Stimulated activated CD8-positive, alpha-beta memory T cell treated with anti-CD3 and anti-CD28 coated beads, Interleukin-4, amount 100 ng/mL, for 48 hours (primary cell): Measurements from ENCODE around the gene LARP4B.
A peak's percentile ranks its signal among the peaks of the same experiment; 100 is the strongest.
"Not testable (repeated sequence)": the region's sequence is repeated elsewhere in the genome, so short reads cannot be mapped to it uniquely, and the experiment has no call there.

Source experiments
- DNase-seq: peaks from one replicate; pipeline ENCODE4 v3.0.0-alpha.2; 2020

LARP4B gene

DNA sequence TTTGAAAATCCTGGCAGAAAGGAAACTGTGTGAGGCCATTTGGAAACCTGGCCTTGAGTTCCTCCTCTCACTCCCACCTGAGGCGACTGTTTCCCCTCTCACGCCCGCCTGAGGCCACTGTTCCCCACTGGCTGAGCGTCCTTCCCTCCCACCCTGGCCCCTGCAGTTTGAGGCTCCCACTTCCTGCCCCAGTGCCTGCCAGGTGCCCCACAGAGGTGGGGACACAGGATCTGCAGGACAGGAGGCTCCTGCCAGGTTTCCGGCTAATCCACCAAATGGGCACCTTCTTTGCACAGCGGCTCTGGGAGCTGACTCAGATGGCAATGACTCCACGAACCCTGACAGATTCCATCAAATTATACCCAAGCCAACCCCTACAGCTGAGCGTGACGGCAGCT, 24.3 kb upstream of the LARP4B start:
- DNase-seq = no peak

DNA sequence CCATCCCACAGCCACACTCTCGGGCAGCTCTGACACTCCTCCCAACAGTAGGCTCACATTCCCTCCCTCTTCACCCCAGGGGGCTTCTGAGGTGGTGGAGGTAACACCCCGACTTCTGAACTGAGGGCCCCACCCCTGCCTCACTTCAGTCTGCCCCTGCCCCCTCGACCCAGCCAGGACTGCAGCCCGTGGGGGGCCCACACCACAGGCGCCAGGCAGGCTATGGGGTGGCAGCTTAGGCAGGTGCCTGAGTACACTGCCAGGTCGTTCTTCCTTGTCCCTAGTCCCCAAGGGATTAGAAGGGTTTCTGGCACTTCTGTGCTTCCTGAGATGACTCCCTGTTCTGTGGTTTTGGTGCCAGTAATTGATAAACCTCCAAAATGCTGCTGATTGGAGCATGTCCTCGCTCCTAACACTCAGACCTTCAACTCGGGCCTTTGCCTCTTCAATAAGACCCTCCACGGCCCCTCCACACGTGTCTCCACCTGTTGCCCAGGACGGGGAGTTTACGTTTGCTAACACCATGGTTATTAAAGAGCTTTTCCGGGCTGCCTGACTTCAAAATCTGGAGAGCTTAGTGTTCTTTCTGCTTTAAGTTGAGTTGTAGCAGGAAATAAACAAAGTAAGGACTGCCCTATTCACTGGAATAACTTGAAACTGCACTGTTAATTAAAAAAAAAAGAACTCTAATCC, 23.8 kb upstream of the LARP4B start:
- DNase-seq = no peak

DNA sequence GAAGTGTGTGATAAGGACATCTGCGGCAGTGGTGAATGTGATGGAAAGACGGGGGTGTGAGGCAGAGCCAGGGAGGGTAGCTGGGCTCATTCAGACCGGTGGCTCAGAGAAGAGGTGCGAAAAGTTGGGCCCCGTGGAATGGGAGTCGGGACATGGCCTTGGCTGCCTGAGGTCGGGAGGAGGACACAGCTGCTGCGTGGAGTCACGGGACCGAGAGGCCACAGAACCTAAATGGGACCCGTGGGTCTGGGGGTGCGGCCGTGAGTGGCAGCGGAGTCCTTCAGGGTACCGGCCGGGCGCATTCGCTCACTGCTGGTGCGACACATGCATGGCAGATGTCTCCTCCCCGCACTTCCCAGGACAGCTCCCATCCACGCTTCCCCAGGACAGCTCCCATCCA, 22.9 kb upstream of the LARP4B start:
- DNase-seq = no peak

DNA sequence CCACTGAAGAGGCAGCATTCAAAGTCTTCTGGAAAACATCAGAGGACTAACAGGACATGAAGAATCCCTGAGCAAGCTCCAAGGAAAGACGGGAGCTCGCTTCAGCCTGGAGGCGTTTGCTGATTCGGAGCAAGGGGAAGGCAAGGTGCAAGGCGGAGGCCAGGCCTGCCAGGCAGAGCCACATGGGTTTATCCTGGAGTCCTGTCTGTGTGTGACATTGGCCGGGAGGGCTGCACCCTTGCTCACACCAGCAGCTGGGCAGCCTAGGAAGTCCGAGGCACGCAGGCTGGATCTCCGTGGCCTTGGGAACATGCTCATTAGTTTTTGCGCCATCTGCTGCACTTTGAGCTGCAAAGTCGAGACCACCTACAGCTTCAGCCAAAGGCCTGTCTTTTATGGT, 22.3 kb upstream of the LARP4B start:
- DNase-seq = no peak

DNA sequence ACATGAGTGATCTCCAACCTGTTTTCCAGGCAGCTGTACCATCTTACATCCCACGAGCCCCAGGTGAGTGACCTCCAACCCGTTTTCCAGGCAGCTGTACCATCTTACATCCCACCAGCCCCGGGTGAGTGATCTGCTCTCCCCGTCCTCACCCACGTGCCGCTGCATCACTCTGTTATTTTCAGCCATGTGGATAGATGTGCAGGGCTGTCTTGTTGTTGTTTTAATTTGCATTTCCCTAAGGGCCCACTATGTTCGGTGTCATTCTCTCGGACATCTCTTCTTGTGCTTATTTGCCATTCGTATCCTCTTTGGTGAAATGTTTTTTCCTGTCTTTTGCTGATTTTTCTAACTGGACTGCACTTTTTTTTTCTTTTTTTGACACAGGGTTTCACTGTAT, 17.9 kb upstream of the LARP4B start:
- DNase-seq = no peak

DNA sequence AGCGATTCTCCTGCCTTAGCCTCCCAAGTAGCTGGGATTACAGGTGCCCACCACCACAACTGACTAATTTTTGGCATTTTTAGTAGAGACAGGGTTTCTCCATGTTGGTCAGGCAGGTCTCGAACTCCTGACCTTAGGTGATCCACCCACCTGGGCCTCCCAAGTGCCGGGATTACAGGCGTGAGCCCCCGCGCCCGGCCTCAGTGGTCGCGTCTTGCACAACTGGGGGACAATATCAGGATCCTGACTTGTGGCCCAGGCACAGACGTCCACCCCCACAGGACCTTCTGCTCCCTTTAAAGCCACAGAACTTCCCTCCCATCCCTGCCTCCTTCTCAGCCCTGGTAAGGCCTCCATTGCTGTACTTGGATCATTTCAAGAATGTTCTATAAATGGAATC, 16.8 kb upstream of the LARP4B start:
- DNase-seq = no peak

DNA sequence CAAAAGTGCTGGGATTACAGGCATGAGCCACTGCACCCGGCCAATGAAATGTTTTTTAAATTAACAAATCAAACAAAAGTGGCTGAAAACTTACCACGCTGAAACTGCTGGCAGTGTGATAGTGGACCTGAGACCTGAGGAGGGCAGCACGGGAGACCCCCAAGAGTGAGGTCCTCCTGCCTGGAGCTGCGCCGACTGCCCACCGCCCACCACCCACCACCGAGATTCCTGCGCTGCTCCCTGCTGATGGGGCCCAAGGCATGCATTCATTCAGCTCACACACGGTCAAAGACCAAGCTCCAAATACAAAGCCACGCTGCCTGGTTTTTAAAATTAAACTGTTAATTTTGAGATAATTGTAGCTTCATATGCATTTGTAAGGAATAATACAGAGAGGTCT, 16.4 kb upstream of the LARP4B start:
- no peak for DNase-seq

DNA sequence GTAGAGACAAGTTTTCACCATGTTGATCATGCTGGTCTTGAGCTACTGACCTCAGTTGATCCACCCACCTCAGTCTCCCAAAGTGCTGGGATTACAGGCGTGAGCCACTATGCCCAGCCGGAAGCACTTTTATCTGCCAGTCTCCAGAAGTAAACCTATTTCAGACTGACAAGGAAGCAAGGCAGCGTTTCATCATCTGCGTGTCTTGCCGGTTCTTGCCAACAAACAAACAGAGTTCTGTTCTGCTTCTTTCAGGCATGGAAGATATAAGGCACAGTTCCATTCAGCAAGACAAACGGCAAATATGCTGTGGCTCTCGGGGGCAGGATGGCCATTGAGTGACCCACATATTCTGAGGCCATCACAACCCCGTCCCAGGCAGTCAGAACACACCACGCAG, 15.5 kb upstream of the LARP4B start:
- DNase-seq = no peak

DNA sequence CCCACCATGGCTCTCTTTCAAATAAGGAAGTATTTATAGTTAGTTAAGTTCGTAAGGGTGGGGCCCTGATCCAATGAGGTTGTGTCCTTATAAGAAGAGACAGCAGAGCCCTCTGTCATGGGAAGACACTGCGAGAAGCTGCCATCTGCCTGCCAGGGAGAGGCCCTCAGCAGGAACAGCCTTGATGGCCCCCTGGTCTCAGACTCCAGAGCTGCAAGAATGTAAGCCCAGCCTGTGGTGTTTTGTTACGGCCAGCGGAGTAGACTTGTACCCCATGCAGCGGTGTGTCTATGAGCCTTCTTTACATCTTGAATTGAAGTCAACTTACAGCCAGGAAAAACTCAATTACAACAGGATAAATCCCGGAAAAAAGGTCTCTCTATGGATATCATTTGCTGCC, 14.3 kb upstream of the LARP4B start:
- no peak for DNase-seq

DNA sequence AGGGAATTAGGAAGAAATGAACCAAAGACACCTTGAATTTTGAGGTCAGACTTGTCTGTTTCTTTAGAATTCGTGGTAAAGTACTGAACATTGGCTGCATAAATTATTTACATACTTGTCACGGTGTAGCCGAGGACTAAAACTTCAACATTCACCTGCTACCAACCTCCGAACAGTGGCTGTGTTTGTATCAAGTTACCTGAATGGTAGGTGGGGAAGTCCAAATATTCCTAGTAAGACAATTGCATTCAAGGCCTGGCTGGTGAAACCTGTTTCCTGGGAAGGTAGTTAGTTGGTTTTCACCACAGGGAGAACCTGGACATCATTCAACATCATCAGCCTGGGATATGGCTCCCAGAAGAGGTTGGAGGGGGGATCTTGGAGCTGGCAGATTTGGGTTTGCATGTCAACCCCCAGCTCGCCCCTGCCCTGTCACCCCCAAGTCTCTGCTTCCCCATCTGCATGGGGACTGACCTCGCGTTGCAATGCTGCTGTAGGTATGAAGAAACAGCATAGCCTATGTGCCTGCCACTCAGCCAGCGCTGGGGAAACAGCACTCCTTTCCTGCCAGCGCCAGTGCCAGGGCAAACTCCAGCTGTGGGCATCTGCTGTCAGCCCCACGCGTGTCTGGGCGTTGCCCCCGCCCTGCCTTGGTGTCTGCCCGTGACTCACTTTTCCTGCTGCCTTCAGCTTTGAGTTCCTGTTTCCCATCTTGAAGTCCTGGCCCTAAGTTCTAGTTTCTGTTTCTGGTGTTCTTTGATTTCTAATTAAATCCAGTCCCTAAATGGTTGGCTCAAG, 12.7 kb upstream of the LARP4B start:
- DNase-seq = no peak

DNA sequence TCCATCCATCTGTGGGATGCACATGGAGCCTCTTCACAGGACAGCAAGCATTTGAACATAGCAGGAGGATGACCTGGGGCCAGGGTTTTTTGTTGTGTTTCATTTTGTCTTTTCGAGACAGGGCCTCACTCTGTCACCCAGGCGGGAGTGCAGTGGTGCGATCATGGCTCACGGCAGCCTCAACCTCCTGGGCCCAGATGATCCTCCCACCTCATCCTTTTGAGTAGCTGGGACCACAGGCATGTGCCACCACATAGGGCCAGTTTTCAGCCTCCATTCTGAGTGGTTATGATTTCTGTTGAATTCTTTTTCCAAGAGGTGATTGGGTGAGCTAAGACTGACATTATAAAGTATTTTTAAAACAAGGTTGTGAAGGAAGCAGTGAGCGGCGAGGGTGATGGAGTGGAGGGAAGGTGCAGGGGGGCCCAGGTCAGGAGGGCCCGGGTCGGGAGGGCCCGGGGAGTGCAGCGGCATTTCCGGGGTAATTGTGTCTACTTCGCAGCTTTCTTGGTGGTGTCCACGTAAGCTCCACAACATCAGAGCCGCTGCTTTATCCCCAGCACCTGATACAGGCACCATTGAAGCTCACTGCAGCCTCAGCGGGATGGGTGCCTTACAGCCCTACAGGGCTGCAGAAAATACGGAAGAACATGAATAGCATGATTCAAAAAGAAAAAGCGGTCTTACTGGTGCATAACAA, 12.0 kb upstream of the LARP4B start:
- no peak for DNase-seq

DNA sequence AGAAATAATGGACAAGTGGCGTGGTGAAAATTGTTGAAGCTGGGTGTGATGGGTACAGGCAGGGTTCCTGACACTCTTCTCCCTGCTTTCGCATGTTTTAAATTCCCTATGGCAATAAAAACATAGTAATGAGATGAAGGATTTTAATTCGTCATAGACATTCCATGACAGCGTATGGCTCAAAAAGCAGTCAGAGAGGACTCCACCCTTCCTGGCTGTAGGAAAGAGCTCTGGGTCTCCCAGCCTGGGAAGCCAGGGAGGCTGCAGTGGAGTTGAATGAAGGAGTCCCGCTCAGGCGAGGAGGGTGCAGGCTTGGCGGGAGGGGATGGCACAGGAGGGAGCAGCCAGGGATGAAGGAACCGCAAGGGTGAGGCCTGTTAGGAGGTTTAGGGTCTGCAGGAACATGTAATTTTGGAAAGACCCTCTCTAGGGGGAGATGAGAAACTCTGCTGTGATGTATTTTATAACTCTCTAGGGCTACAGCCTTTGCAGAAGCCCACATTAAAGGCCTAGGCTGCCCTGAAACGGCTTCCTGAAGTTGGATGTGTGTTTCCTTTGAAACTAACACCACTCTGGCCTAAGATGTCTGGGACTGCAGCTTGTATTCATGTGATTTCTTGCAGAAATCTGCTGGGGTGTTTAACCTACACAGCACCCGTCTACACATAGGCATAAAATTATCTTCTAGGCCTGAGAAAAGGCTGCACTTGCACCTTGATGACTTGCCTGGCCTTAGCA, 7.6 kb upstream of the LARP4B start:
- DNase-seq = no peak

DNA sequence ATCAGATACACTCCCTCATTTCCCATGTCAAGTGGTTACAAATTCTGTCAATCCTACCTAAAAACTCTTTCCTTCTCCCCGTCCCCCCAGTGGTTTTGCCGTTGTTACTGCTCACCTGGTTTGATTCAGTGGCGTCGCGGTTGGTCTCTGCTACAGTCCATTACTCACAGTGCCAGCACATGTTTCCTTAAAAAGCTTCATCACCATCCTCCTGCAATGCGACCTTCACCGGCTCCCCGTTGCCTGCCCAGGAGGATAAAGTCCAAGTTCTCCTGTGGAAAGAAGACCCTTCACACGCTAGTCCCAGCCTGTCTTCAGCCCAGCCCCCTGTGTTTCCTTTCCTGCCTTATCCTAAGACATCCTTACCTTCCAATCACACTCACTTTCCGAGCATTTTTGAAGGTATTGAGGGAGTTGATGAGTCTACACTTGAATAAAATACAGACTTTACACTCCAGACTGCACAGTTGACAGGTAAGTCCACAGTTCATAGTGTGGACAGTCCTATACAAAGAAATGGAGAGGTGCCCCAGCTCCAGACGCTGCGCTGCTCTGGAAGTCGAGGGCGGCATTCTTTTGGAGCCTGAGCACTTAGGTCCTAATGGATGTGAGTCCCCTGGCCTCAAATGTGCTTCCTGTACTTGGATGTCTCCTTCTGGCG, 3.4 kb upstream of the LARP4B start:
- DNase-seq = no peak

DNA sequence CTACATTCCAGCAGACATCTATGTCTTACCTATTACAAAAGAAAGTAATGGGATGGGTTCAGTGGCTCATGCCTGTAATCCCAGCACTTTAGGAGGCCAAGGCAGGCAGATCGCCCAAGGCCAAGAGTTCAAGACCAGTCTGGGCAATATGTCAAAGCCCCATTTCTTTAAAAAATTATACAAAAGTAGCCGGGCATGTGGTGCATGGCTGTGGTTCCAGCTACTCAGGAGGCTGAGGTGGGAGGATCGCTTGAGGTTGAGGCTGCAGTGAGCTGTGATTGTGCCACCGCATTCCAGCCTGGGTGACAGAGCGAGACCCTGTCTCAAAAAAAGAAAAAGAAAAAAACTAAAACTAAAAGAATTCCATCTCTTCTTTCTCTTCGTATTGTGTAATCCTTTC, 2.7 kb upstream of the LARP4B start:
- not testable (repeated sequence) for DNase-seq

DNA sequence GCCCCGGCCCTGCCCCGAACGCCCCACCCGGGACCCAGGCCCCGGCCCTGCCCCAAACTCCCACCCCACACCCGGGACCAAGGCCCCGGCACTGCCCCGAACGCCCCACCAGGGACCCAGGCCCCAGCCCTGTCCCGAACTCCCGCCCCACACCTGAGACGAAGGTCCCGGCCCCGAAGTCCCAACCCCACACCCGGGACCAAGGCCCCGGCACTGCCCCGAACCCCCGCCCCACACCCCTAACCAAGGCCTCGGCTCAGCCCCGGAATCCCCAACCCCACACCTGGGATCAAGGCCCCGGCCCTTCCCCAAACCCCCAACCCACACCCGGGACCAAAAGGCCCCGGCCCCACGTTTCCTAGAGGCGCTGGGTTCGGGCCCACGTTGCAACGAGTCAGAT, 1.1 kb upstream of the LARP4B start:
- no peak for DNase-seq

DNA sequence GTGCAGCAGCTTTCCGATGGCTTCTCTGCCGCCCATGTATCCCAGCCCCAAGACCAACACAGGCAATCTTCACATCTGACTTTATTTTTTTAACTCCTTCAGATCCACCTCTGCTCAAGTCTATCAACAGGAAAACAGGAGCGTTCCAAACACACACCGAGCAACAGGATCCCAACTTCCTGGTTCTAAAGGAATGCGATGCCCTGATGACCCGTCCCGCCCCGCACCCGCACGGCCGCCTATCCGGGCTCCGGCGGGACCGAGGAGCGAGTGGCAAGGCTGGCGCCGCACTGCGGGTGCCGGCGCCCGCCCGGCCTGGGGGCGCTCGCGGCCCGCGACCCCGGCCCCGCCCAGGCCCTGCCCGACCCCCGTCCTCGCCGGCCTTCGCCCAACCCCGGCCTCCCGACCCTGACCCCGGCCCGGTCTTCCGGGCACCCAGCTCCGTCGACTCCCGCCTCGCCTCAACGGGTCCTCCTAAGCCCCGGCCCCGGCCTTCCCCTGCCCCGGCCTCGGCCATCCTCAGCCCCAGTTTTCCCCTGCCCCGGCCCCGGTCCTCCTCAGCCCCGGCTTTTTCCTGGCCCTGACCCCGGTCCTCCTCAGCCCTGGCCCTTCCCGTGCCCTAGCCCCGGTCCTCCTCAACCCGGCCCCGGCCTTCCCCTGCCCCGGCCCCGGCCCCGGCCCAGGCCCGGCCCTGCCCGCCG, 730 bp downstream of the LARP4B start:
- peak; percentile 41 for DNase-seq

DNA sequence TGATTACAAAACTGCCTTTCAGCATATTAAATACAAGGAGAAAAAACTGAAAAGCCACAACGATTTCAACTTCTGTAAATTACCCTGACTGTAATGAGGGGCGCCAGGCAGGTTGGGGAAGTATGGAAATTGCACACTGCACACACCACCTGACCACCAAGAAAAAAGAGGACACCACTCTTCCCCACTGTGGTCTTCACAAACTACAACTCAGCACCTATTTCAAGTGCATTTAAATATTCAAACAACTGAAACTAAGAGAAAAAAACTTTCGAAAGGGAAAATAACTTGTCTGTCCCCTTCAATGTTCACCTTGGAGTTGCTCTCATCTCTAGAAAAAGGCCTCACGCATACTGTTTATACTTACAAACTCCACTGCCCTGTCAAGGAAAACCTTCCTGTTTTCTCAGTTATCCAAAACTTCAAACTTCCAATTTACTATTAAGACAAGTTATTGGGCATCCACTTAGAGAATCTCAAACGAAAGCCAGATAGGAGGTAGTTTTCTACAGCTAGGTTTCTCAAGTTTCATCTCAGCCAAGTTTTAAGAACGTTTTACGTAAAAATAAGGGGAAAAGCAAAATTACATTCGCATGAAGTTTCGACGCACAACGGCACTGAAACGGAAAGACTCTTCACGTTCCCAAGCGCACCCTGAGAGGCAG, 1.4 kb downstream of the LARP4B start:
- peak; percentile 29 for DNase-seq

DNA sequence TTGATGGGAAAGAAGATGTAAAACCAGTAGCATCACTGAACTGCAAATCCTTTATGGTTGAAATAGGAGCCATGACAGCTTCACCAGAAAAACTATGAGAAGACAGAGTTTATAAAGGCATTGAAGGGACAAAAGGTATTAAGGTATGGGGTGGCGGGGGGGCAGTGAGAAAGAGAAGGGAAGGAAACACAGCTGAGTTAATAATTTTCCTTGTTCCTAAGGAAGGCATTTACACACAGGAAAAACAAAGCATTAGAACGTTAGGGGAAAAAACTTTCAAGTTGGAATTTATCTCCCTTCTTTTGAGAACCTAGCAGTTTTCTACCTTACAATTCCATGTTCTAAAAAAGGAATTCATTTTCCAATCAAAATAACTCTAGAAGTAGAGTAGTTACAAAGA, 4.4 kb downstream of the LARP4B start:
- no peak for DNase-seq

DNA sequence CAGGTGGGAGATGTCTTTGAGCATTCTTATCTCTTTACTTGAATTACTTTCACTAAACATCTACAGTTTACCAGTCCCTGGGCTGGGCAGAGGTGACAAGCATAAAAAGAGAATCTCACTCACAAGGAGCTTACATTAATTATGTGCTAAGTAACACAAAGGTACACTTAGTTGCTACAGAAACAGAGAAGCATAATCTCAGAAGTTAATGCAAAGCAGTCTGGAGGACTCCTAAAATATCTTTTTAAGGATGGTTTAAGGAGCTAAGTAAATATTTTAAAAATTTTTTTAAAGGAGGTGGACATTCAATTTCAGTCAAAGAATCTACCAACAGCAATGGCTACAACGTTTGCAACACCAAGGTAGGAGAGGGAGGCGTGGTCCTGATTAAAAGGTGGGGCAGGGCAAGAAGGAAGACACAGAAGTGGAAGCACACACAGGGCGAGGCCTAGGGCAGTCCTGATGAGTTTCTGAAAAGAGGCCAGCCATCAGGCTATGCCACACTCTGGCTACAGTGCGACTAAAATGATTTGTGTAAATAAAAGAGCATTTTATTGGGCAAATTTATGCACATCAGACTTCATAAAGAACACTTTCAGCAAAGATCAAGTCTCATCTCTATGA, 5.3 kb downstream of the LARP4B start:
- DNase-seq = peak; percentile 17

DNA sequence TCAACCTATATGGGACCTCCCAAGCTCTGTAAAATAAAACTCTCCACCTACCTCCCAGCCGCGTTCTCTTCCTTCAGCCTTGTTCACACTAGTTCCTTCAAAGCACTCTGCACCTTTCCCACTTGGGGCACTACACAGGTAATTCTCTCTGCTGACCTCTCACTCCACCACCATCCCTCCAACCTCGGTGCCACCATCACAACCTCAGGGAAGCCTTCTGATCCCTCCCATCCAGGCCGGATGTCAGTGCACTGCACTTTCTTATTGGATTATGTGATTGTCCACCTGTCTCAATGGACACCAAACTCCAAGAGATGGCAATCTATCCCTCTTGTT, 7.0 kb downstream of the LARP4B start:
- no peak for DNase-seq

DNA sequence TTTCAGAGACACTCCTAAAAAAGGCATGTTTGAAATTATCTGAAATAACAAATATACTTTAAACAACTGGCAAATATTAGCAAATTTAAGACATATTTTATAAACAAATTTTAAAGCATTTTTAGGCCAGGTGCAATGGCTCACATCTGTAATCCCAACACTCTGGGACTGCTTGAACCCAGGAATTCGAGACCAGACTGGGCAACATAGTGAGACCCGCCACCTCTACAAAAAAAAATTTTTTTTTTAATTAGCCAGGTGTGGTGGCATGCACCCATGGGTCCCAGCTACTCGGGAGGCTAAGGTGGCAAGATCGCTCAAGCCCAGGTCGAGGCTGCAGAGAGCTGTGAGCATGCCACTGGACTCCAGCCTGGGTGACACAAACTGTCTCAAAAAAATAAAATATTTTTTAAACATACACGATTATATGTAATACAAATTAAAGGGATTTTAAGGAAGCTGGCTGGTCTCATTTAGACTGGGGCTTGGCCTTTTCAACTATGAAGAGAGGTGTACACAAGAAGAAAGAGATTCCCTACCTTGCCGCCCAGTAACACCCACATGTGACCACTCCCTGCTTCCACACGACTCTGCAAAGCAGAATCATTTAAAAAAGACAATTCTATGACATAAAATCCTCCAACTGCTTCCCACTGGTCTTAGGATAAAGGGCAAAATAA, 7.5 kb downstream of the LARP4B start:
- no peak for DNase-seq
